ENCODE results near the gene CSNK1A1. TPM values are rescaled to one million over a fixed set of nuclear protein-coding genes. Genes with fewer than 3 reads are reported as not detected.
"Not testable (repeated sequence)": the region's sequence is repeated elsewhere in the genome, so short reads cannot be mapped to it uniquely, and the experiment has no call there.

Gene CSNK1A1
- total and polyA plus RNA-seq, 2 experiments from 2014 or later = 106 to 231 TPM

DNA sequence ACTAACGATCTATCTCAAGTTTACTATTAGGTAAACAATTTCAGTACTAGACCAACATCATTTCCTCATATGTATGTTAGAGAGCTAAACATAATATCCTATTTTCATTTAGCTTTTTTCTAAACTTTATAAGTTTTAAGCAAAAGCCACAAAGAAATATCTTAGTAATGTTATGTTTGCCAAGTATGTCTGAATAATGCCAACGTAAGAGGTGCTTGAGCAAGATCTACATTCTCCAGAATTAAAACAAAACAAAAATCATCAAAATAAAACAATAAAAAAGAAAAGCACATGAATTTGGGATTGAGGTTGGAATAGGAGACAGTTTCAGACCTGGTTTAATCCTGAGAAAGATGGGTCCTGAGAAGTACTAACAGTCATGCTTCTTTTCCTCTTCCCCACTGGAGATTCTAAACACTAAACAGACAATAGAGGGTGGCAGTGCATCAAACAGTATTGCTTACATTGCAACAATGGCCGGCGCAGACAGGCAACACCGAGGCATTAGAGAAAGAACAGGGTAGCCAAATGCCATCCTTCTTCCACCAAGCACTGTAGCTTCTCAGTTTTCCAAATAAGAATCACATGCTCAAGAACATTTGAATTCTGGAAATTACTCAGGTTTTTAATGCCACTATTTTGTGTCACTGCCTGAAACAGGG lies 33.6 kb downstream of the CSNK1A1 start:
- H3K27ac ChIP-seq = no peak overlapping the region
- peaks cover 87% of the 10 kb centered on the region for H4K20me1 ChIP-seq (ENCODE audit: insufficient read depth, poor library complexity, severe bottlenecking)
- WGBS (ENCODE audit: low lambda C conversion rate, missing lambda C conversion rate) = 79% methylated on average over 5 of the region's 5 CpGs
- no peak overlapping the region for H3K4me2 ChIP-seq
- H3K9me3 ChIP-seq (ENCODE audit: low read depth) = no peaks in the 10 kb centered on the region
- no peaks in the 10 kb centered on the region for H3K4me1 ChIP-seq (ENCODE audit: insufficient read depth)
- H3K27me3 ChIP-seq = no peaks in the 10 kb centered on the region
- no peak overlapping the region for H2AFZ ChIP-seq
- H3K36me3 ChIP-seq (replicated peaks; ENCODE audit: insufficient read depth, low read depth) = no peaks in the 10 kb centered on the region
- peaks cover 100% of the 10 kb centered on the region for H3K79me2 ChIP-seq
- TF ChIP-seq, protein P1, sequence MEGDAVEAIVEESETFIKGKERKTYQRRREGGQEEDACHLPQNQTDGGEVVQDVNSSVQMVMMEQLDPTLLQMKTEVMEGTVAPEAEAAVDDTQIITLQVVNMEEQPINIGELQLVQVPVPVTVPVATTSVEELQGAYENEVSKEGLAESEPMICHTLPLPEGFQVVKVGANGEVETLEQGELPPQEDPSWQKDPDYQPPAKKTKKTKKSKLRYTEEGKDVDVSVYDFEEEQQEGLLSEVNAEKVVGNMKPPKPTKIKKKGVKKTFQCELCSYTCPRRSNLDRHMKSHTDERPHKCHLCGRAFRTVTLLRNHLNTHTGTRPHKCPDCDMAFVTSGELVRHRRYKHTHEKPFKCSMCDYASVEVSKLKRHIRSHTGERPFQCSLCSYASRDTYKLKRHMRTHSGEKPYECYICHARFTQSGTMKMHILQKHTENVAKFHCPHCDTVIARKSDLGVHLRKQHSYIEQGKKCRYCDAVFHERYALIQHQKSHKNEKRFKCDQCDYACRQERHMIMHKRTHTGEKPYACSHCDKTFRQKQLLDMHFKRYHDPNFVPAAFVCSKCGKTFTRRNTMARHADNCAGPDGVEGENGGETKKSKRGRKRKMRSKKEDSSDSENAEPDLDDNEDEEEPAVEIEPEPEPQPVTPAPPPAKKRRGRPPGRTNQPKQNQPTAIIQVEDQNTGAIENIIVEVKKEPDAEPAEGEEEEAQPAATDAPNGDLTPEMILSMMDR (IDR thresholded peaks at IDR 0.05; ENCODE audit: poor library complexity) = no peak
- TF ChIP-seq EZH2phosphoT487 (IDR thresholded peaks at IDR 0.05; ENCODE audit: low read depth, severe bottlenecking, unreplicated experiment) (no peak), EZH2 (IDR thresholded peaks at IDR 0.05; ENCODE audit: borderline replicate concordance) (no peak)
- H3K4me3 ChIP-seq = no peak overlapping the region
- no peak for DNase-seq (ENCODE audit: low spot score)
- H3K9me2 ChIP-seq (replicated peaks; ENCODE audit: insufficient read depth) = no peaks in the 10 kb centered on the region

DNA sequence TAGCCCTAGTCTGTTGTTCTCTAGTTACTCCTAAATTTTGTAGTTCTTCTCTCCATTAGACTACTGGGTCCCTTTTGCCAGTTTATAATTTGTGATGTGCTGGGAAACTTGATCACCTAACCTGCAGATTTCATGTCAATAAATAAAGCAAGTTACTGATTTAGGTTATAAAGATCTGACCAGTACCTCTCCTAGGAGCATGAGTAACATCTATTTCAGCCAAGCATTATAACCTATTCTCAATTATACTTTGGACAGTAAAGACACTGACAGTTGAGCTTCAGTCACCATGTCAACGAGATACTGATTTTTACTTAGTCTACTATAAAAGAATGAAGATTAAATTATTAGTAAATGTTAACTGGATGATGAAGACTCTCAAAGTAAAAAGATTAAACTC lies 36.7 kb downstream of the CSNK1A1 start:
- Histone ChIP-seq H3K9me2 (replicated peaks; ENCODE audit: insufficient read depth) (no peaks in the 10 kb centered on the region), H3K79me2 (peaks cover 97% of the 10 kb centered on the region), H4K20me1 (ENCODE audit: insufficient read depth, poor library complexity, severe bottlenecking) (peaks cover 76% of the 10 kb centered on the region), H3K27ac (no peak overlapping the region), H3K9me3 (ENCODE audit: low read depth) (no peaks in the 10 kb centered on the region), H3K27me3 (no peaks in the 10 kb centered on the region), H3K4me2 (no peak overlapping the region), H3K4me3 (no peak overlapping the region), H3K36me3 (replicated peaks; ENCODE audit: insufficient read depth, low read depth) (no peaks in the 10 kb centered on the region), H2AFZ (no peak overlapping the region), H3K4me1 (ENCODE audit: insufficient read depth) (no peaks in the 10 kb centered on the region)
- 100% methylated on average over 1 of the region's 1 CpG for WGBS (ENCODE audit: low lambda C conversion rate, missing lambda C conversion rate)
- no peak for TF ChIP-seq EZH2 (IDR thresholded peaks at IDR 0.05; ENCODE audit: borderline replicate concordance)
- no peak for TF ChIP-seq EZH2phosphoT487 (IDR thresholded peaks at IDR 0.05; ENCODE audit: low read depth, severe bottlenecking, unreplicated experiment)
- TF ChIP-seq, protein P1 (IDR thresholded peaks at IDR 0.05; ENCODE audit: poor library complexity) = no peak
- DNase-seq (ENCODE audit: low spot score) = no peak

DNA sequence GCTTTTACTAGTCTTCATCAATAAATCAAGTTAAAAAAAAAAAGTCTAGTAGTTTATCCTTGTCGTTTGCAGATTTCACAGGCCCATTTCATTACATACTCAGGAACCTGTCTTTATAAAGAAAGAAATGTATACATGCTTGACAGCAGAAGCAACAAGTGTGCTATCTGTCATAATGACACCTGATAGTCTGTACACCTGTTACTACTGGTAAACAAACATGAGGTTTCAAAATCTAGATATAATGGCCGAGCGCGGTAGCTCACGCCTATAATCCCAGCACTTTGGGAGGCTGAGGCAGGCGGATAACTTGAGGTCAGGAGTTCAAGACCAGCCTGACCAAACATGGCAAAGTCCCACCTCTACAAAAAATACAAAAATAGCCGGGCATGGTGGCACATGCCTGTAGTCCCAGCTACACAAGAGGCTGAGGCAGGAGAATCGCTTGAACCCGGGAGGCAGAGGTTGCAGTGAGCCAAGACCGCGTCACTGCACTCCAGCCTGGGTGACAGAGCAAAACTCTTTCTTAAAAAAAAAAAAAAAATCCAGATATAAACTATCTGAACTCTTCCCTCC lies 37.8 kb downstream of the CSNK1A1 start:
- Histone ChIP-seq H3K79me2 (peaks cover 96% of the 10 kb centered on the region), H4K20me1 (ENCODE audit: insufficient read depth, poor library complexity, severe bottlenecking) (peaks cover 66% of the 10 kb centered on the region)
- DNase-seq (ENCODE audit: low spot score); H3K4me2 ChIP-seq; H3K36me3 ChIP-seq (replicated peaks; ENCODE audit: insufficient read depth, low read depth); H2AFZ ChIP-seq; H3K9me3 ChIP-seq (ENCODE audit: low read depth); H3K4me3 ChIP-seq; H3K27ac ChIP-seq; H3K27me3 ChIP-seq; H3K4me1 ChIP-seq (ENCODE audit: insufficient read depth); H3K9me2 ChIP-seq (replicated peaks; ENCODE audit: insufficient read depth): not testable (repeated sequence)
- 94% methylated on average over 11 of the region's 11 CpGs for WGBS (ENCODE audit: low lambda C conversion rate, missing lambda C conversion rate)

DNA sequence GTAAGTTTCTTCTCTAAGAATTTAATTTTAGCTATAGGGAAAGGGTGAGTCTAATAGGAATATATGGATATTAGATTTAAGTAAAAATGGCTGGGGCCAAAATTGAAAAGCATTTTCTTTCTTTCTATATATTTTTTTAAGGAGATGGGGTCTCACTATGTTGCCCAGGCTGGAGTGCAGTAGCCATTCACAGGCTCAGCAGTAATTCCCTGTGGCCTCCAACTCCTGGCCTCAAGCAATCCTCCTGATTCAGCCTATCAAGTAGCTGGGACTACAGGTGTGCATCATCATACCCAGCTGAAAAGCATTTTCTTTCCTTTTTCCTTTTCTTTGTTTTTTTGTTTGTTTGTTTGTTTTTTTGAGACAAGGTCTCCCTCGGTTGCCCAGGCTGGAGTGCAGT lies 41.1 kb downstream of the CSNK1A1 start:
- TF ChIP-seq, protein P1 (IDR thresholded peaks at IDR 0.05; ENCODE audit: poor library complexity) = no peak
- TF ChIP-seq EZH2 (IDR thresholded peaks at IDR 0.05; ENCODE audit: borderline replicate concordance) (no peak), EZH2phosphoT487 (IDR thresholded peaks at IDR 0.05; ENCODE audit: low read depth, severe bottlenecking, unreplicated experiment) (no peak)
- no peak overlapping the region for H2AFZ ChIP-seq
- H3K9me2 ChIP-seq (replicated peaks; ENCODE audit: insufficient read depth) = no peaks in the 10 kb centered on the region
- 100% methylated on average over 1 of the region's 1 CpG for whole genome bisulfite sequencing (ENCODE audit: low lambda C conversion rate, missing lambda C conversion rate)
- no peaks in the 10 kb centered on the region for H3K4me1 ChIP-seq (ENCODE audit: insufficient read depth)
- H3K27me3 ChIP-seq = no peaks in the 10 kb centered on the region
- peaks cover 36% of the 10 kb centered on the region for H4K20me1 ChIP-seq (ENCODE audit: insufficient read depth, poor library complexity, severe bottlenecking)
- H3K9me3 ChIP-seq (ENCODE audit: low read depth) = no peaks in the 10 kb centered on the region
- no peak for DNase-seq (ENCODE audit: low spot score)
- H3K4me3 ChIP-seq = no peak overlapping the region
- H3K79me2 ChIP-seq = peaks cover 77% of the 10 kb centered on the region
- H3K27ac ChIP-seq = no peak overlapping the region
- H3K4me2 ChIP-seq = no peak overlapping the region
- H3K36me3 ChIP-seq (replicated peaks; ENCODE audit: insufficient read depth, low read depth) = no peaks in the 10 kb centered on the region
